Sigmoid colon (tissue), 4 donors: Measurements from ENCODE around the gene SLC8A1.

ENCODE experiments used
- POLR2A ChIP-seq, 2 donors: fragments of 450-650 bp; IDR thresholded peaks; one replicate each; pipeline ENCODE4 v1.6.1; 2016; ENCODE audit warnings: antibody characterized with exemption in 2 of 2, mild to moderate bottlenecking in 2 of 2, moderate library complexity in 2 of 2
- POLR2AphosphoS5 ChIP-seq, 4 donors: sonication (generic); formaldehyde crosslinking; IDR thresholded peaks; one replicate each; pipeline ENCODE4 v1.6.1; 2017; ENCODE audit warnings: antibody characterized with exemption in 4 of 4

GRCh38 chr2:40477361-40477760, 25.5 kb upstream of the SLC8A1 start:
- TF ChIP-seq POLR2AphosphoS5 (IDR thresholded peaks at IDR 0.05), result no peak
- no peak for TF ChIP-seq POLR2A (IDR thresholded peaks at IDR 0.05)
